Lung microvascular endothelial cell (primary cell): ENCODE data around the gene ARID1A. TPM values are rescaled to one million over a fixed set of nuclear protein-coding genes. Genes with fewer than 3 reads are reported as not detected.

Experiments used
- DNase-seq, 2 donors: peaks; one replicate each; pipeline versions ENCODE4 v3.0.0 to v3.0.0-alpha.2; 2010; ENCODE audit warnings: low read depth in 2 of 2
- total RNA-seq: library from RNA; depleted of rRNA; stranded (reverse); fragments of >200 nt; gene quantifications from 2 replicates; pipeline ENCODE4 v1.2.1, GENCODE V29; 2014

ARID1A gene
- total RNA-seq, 1 donor from 2014 or later: 9.5 TPM

GRCh38 chr1:26759531-26759930 lies 63.7 kb downstream of the ARID1A start:
- no peak for DNase-seq

- DNase-seq: peak; percentile 20 to 24
These were observed 65.4 kb downstream of the ARID1A start for GRCh38 chr1:26761217-26761616.

- DNase-seq: no peak
These were observed 71.9 kb downstream of the ARID1A start for GRCh38 chr1:26767714-26768113.

GRCh38 chr1:26768755-26769154 lies 72.9 kb downstream of the ARID1A start:
- peak; percentile 75 to 86 for DNase-seq

- no peak for DNase-seq
These were observed 75.4 kb downstream of the ARID1A start for GRCh38 chr1:26771285-26771642.

- DNase-seq: peak; percentile 29 to 87
These were observed 76.0 kb downstream of the ARID1A start for GRCh38 chr1:26771643-26772321.

GRCh38 chr1:26772687-26773086 lies 76.9 kb downstream of the ARID1A start:
- peak in 1 of 2 donors; percentile 84 for DNase-seq

GRCh38 chr1:26774462-26774861 lies 78.6 kb downstream of the ARID1A start:
- DNase-seq: no peak

- no peak for DNase-seq
These were observed 79.9 kb downstream of the ARID1A start for GRCh38 chr1:26775666-26776065.

- no peak for DNase-seq
These were observed 83.4 kb downstream of the ARID1A start for GRCh38 chr1:26779098-26779668.

- no peak for DNase-seq
These were observed 84.6 kb downstream of the ARID1A start for GRCh38 chr1:26780344-26780957.

GRCh38 chr1:26781206-26781825 lies 85.5 kb downstream of the ARID1A start:
- DNase-seq: no peak

GRCh38 chr1:26782521-26783212 lies 86.9 kb downstream of the ARID1A start:
- no peak for DNase-seq

GRCh38 chr1:26783646-26784022 lies 87.8 kb downstream of the ARID1A start:
- DNase-seq: no peak

- peak; percentile 60 to 70 for DNase-seq
These were observed 88.4 kb downstream of the ARID1A start for GRCh38 chr1:26784023-26784871.

GRCh38 chr1:26784886-26785285 lies 89.1 kb downstream of the ARID1A start:
- DNase-seq: no peak

GRCh38 chr1:26785611-26786436 lies 90.0 kb downstream of the ARID1A start:
- peak; percentile 54 to 60 for DNase-seq

GRCh38 chr1:26786437-26787380 lies 90.9 kb downstream of the ARID1A start:
- peak; percentile 70 to 71 for DNase-seq

GRCh38 chr1:26787381-26787705 lies 91.5 kb downstream of the ARID1A start:
- peak in 1 of 2 donors; percentile 64 for DNase-seq
